HG03520 (cell line): ENCODE data around the gene HIPK2.

Experiments
- ATAC-seq: cut with Tn5 transposase; IDR thresholded peaks from one replicate; pipeline ENCODE4 v1.9.1; 2021; ENCODE audit warnings: mild to moderate bottlenecking, moderate library complexity; ENCODE audit not compliant: unreplicated experiment

The HIPK2 gene

GRCh38 chr7:139783647-139784385, 6.0 kb upstream of the HIPK2 start:
- no peak for ATAC-seq

- ATAC-seq: no peak
Measured at GRCh38 chr7:139782932-139783331, 5.1 kb upstream of the HIPK2 start.

GRCh38 chr7:139777133-139777891, 486 bp downstream of the HIPK2 start:
- ATAC-seq: peak; percentile 15

- no peak for ATAC-seq
Measured at GRCh38 chr7:139776486-139777132, 1.2 kb downstream of the HIPK2 start.

GRCh38 chr7:139775829-139776266, 1.9 kb downstream of the HIPK2 start:
- ATAC-seq: peak; percentile 32

GRCh38 chr7:139774376-139774775, 3.4 kb downstream of the HIPK2 start:
- ATAC-seq: no peak

- no peak for ATAC-seq
Measured at GRCh38 chr7:139773371-139773770, 4.4 kb downstream of the HIPK2 start.

GRCh38 chr7:139772873-139773272, 4.9 kb downstream of the HIPK2 start:
- ATAC-seq: no peak

GRCh38 chr7:139772115-139772514, 5.7 kb downstream of the HIPK2 start:
- ATAC-seq: no peak

- no peak for ATAC-seq
Measured at GRCh38 chr7:139771001-139771956, 6.5 kb downstream of the HIPK2 start.

- no peak for ATAC-seq
Measured at GRCh38 chr7:139769761-139770160, 8.0 kb downstream of the HIPK2 start.

- no peak for ATAC-seq
Measured at GRCh38 chr7:139769066-139769465, 8.7 kb downstream of the HIPK2 start.

GRCh38 chr7:139768249-139768824, 9.5 kb downstream of the HIPK2 start:
- no peak for ATAC-seq

- peak; percentile 77 for ATAC-seq
Measured at GRCh38 chr7:139767561-139767982, 10.2 kb downstream of the HIPK2 start.

GRCh38 chr7:139765143-139765542, 12.7 kb downstream of the HIPK2 start:
- ATAC-seq: no peak

GRCh38 chr7:139763330-139763729, 14.5 kb downstream of the HIPK2 start:
- ATAC-seq: no peak

GRCh38 chr7:139762886-139763285, 14.9 kb downstream of the HIPK2 start:
- no peak for ATAC-seq

GRCh38 chr7:139758388-139758787, 19.4 kb downstream of the HIPK2 start:
- ATAC-seq: no peak

- ATAC-seq: no peak
Measured at GRCh38 chr7:139757968-139758367, 19.8 kb downstream of the HIPK2 start.

- ATAC-seq: no peak
Measured at GRCh38 chr7:139753693-139754111, 24.1 kb downstream of the HIPK2 start.
